ENCODE results near the gene CLEC9A.

GRCh38 chr12:10095971-10096370 is 65.5 kb downstream of the CLEC9A start:
- no peak for TF ChIP-seq POLR2A (IDR thresholded peaks at IDR 0.05; ENCODE audit: extremely low read depth, insufficient read length)
- TF ChIP-seq, protein P1, sequence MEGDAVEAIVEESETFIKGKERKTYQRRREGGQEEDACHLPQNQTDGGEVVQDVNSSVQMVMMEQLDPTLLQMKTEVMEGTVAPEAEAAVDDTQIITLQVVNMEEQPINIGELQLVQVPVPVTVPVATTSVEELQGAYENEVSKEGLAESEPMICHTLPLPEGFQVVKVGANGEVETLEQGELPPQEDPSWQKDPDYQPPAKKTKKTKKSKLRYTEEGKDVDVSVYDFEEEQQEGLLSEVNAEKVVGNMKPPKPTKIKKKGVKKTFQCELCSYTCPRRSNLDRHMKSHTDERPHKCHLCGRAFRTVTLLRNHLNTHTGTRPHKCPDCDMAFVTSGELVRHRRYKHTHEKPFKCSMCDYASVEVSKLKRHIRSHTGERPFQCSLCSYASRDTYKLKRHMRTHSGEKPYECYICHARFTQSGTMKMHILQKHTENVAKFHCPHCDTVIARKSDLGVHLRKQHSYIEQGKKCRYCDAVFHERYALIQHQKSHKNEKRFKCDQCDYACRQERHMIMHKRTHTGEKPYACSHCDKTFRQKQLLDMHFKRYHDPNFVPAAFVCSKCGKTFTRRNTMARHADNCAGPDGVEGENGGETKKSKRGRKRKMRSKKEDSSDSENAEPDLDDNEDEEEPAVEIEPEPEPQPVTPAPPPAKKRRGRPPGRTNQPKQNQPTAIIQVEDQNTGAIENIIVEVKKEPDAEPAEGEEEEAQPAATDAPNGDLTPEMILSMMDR (IDR thresholded peaks at IDR 0.05; ENCODE audit: low read depth, low read length) = no peak
